ENCODE data around the gene FAM72C.
A peak's percentile ranks its signal among the peaks of the same experiment; 100 is the strongest.
"Not testable (repeated sequence)": the region's sequence is repeated elsewhere in the genome, so short reads cannot be mapped to it uniquely, and the experiment has no call there.

FAM72C gene

GRCh38 chr1:143938922-143939321, 32.9 kb downstream of the FAM72C start:
- H3K4me3 ChIP-seq (ENCODE audit: control insufficient read depth, low read depth, low read length); DNase-seq (ENCODE audit: low read depth): not testable (repeated sequence)

DNA sequence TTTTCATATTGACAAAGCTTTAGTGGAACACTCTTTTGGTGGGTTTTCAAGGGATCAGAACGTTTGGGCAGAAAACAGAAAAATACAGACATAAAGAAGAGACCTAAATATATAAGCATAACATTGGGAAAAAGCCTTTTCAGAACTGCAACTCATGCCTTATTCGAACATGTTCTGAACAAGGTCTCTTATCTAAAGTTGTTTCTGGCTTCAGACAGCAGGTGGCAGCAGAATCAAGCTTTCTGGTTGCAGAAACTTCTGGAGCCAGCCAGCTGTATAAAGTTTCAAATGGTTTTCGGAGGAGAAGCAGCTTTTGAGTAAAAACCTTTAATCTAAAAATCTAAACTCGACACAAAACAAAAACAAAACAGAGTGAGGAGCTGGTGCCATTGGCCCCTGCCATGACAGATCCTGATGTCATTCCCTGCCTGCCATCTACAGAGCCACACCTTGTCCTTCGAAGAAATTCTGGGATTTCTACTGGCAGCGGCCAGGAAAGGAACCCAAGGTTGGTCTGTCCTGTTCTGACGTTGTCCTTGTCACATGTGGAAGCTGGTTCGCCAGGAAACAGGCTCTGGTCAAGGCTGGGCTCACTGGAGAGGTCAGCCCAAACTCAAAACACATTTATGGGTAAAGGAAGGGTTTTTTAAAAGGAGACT, 35.2 kb downstream of the FAM72C start:
- not testable (repeated sequence) for DNase-seq (ENCODE audit: low read depth); H3K4me3 ChIP-seq (ENCODE audit: control insufficient read depth, low read depth, low read length)
- peak; percentile 23 for TF ChIP-seq CTCF (conservative IDR thresholded peaks at IDR 0.05; ENCODE audit: control insufficient read depth, insufficient read depth, low read depth, low read length)

GRCh38 chr1:143919127-143919526, 52.7 kb downstream of the FAM72C start:
- not testable (repeated sequence) for DNase-seq (ENCODE audit: low read depth); H3K4me3 ChIP-seq (ENCODE audit: control insufficient read depth, low read depth, low read length)

DNA sequence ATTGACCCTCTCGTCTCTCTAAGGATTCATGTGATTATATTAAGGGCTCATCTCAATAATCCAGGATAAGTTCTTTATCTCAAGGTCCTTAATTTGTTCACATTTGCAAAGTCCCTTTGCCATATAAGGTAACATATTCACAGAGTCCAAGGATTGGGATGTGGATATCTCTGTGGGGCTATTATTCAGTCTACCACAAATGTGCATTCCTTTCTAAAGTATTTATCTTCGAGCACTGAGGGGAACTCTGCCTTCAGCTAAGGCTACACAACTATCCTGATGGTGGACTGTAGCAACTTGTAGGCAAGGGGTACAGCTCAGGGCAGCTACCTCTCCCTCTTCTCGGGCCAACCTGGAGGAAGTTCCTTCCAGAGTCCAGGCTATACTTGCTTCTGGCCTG, 53.2 kb downstream of the FAM72C start:
- not testable (repeated sequence) for H3K4me3 ChIP-seq (ENCODE audit: control insufficient read depth, low read depth, low read length); DNase-seq (ENCODE audit: low read depth)

DNA sequence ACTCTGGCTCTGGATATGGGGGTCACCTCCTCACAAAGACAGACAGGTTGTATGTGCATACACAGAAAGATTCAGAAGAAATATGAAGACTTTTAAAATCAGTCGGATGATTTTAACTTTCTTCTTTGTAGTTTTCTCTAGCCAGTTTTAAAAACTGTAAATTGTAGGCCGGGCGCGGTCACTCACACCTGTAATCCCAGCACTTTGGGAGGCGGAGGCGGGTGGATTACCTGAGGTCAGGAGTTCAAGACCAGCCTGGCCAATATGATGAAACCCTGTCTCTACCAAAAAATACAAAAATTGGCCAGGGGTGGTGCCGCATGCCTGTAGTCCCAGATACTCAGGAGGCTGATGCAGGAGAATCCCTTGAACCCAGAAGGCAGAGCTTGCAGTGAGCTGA, 58.1 kb downstream of the FAM72C start:
- H3K4me3 ChIP-seq (ENCODE audit: control insufficient read depth, low read depth, low read length); DNase-seq (ENCODE audit: low read depth): not testable (repeated sequence)
